GM19035 (cell line): ENCODE measurements around the gene DEFB115.
"Not testable (repeated sequence)": the region's sequence is repeated elsewhere in the genome, so short reads cannot be mapped to it uniquely, and the experiment has no call there.

Experiments used
- ATAC-seq: cut with Tn5 transposase; IDR thresholded peaks from one replicate; pipeline ENCODE4 v1.9.1; 2021; ENCODE audit not compliant: unreplicated experiment

The DEFB115 gene

GRCh38 chr20:31257364-31257763, at the start of gene DEFB115:
Gene DEFB115 (plus strand): TSS chr20:31257664. CDS start chr20:31257664, 0 bp downstream.
- ATAC-seq, result no peak

- no peak for ATAC-seq
Observed at GRCh38 chr20:31236953-31237352, 20.5 kb upstream of the DEFB115 start.

- ATAC-seq, result no peak
Observed at GRCh38 chr20:31237763-31238162, 19.7 kb upstream of the DEFB115 start.

- no peak for ATAC-seq
Observed at GRCh38 chr20:31239139-31239538, 18.3 kb upstream of the DEFB115 start.

- no peak for ATAC-seq
Observed at GRCh38 chr20:31256959-31257358, 505 bp upstream of the DEFB115 start.

- no peak for ATAC-seq
Observed at GRCh38 chr20:31260326-31260932, 3.0 kb downstream of the DEFB115 start.

GRCh38 chr20:31274441-31274840, 17.0 kb downstream of the DEFB115 start:
- ATAC-seq, result no peak

- ATAC-seq, result no peak
Observed at GRCh38 chr20:31278178-31278577, 20.7 kb downstream of the DEFB115 start.

GRCh38 chr20:31284964-31285363, 27.5 kb downstream of the DEFB115 start:
- ATAC-seq, result not testable (repeated sequence)

- ATAC-seq, result no peak
Observed at GRCh38 chr20:31308535-31309162, 51.2 kb downstream of the DEFB115 start, which contains the start of gene DEFB116. Gene DEFB116 (minus strand): TSS chr20:31308585. CDS start chr20:31308585, 0 bp downstream.
